NOMO-1 treated with DMSO at 0.1 percent for 48 hours (cell line): ENCODE measurements around the gene HYDIN.

Source experiments
- DNase-seq: peaks from one replicate; lab custom pipeline; 2025; ENCODE audit not compliant: unreplicated experiment; lab: John Stamatoyannopoulos, UW

The HYDIN gene

DNA sequence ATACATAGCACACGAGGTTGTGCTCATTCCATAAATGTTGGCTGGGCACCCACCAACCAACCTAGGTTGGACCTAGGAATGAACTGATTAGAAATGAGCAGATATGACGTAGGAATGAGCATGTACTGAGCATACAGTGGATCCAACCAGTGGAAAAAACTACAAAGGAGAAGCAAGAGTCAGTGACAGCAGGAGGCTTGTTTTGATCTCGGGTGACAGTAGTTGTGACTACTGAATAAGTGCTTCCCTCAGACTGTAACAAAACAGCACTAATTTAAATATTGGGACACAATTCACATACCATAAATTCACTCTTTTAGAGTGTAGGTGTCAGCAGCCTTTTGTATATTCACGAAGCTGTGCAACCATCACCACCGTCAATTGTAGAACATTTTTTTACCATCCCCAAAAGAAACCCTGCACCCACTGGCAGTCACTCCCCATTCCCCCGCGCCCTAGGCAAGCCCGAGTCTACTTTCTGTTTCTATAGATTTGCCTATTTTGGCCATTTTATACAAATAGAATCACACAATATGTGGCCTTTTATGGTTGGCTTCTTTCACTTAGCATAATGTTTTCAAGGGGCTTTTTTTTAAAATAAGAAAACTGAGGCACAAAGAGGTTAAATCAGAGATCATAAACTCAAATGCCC lies 436.5 kb downstream of the HYDIN start:
- no peak for DNase-seq

DNA sequence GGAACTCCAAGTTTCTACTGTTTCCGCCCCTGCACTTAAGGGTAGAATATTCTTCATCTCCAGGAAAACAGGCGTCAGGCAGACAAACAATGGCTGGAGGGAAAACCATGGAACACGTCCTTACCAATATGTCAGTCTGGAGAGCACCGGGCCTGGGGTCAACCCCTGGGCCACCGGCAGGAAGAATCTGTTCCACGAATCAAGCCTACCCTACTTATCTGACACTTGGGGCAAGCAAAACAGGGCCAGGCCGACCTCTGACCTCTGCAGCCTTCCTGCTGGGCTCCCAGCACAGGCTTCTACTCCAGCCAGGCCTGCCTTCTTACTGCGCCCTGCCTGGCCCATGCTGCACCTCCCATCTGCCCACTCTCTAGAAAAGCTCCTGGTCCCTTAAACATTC lies 439.7 kb downstream of the HYDIN start:
- no peak for DNase-seq

DNA sequence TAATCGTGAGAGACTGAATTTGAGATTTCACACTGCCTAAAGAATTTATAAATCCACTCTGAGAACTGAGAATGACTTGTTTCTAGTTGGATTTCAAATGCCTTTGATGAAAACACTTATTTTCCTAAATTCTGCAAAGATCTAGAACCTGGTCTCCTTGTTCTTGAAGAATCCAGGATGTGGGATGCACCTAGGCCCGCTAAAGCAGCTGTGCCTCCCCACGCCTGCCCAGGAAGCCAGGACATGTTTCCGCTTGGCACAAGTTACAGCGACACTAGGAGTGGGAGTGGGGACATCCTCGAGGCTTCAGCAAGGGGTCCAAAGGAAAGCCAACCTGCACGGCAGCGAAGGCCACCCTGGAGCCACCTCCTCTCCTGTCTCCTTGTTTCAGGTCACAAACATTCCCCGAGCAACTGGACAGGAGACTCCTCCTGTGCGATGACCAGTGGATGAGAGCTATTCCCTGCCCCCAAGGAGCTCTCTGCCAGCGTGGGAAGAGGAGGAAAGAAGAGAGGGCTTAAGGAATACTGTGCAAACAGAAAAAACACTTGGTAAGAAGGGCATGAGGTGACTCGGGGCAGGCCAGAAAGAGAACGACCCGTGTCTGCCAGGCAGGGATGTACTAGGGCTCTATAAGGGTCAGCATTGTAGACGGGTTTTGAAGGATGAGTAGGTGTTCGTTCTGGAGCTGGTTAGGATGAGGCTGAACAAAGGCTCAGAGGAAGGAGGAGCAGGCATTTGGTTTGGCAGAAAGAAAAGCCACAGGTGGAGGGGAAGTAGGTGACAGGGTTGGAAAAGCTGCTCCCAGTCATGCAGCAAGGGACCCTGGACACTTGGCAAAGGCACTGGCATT lies 440.7 kb downstream of the HYDIN start:
- no peak for DNase-seq

DNA sequence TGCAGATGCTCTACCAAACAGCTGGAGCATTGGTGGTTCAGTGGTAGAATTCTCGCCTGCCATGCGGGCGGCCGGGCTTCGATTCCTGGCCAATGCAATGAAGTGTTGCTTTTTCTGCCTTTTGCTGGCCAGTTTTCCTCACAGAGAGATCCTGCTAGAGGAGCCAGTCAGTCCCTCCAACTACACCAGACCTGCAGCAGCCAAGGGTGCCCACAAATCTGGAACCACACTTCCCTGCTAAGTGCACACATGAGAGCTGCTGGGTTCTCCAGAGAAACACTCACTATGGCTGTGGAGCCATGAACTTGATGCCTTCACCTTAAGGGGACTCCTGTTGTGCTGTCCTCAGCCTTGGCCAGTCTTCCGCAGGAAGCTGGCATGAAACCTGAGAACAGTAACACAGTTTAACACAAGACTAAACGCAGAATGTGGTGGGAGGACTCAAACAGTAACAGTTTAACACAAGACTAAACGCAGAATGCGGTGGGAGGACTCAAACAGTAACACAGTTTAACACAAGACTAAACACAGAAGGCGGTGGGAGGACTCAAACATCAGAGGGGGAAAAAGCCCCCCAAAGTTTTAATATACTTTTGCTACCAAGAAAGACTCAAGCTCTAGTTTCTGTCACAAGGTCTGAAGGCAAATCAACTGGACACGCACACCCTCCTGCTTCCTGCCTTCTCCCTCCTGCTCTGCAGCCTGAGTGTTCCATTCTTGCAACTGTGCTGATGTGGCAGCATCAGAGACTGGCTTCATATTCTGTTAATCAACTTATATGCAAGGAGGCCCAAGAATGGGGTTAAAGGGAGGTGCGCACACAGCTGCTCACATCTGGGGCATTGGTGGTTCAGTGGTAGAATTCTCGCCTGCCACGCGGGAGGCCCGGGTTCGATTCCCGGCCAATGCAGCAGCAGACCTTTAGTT lies 441.6 kb downstream of the HYDIN start:
- DNase-seq: no peak

DNA sequence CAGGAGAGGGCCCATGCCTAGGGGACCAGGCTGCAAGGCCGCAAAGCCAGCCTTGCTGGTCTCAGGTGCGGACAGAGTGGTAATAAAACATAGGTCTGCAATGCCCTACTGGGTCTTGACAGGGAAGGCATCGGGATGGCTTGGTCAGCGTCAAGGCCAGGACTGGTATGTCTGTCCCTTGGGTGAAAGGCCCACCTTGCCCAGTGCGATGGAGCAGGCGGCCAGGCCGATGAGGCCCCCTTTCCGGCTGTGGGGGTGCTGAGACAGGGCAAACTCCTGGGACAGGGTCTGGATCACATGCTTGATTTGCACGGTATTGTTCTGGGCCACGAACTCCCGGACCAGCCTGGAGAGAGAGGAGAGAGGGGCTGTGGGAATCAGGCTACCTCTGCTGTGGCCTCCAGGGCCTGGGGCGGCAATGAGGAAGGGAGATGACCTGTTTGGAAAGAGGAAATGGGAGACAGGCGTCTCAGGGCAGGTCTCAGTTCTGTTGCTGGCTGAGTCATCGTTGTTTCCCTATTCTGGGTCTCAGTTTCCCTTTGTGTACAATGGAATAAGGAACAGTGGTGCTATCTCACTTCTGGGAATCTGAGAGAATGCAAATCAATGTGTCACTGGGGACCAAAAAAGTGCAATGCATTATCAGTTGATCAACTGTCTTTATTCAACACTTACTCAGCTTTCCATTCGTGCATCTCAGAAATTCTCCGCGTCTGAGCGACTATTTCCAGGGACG lies 444.3 kb downstream of the HYDIN start:
- DNase-seq: no peak

DNA sequence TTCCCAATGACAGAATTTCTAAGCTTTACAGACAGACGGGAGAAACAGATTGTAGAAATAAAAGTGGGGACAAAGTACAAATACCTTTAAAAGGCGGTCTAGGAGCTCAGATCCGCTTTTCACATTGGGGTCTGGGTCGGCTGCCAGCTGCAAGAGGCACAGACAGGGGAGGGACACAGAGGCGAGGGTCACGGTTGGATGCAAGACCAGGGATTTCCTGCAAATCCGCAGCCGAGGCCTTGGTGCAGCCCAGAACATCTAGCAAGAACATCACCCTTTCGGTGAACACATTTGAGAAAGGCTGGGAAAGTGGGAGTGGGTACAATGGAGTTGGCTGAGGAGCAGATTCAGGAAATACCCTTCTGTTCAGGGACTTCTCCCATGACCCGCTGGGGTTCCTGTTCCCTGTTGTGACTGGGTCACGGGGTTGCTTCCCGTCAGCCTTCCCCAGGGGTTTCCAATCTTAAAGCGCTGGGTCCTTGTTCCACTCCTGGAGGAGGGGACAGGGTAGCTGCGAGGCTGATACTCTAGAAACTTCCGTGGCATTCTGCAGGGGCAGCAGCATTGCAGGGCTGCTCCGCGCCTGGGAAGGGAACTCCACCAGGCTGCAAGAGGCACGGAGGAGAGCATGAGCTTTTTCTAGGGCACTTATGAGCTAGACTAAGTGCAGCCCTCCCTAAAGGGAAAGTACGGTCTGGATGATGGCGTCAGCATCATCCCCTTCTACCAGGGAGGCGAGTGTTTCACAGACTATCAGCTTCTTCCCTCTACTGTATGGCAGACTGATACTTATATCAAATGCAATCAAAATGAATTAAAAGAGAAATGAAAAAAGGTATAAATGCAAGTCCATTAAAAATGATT lies 445.6 kb downstream of the HYDIN start:
- no peak for DNase-seq

DNA sequence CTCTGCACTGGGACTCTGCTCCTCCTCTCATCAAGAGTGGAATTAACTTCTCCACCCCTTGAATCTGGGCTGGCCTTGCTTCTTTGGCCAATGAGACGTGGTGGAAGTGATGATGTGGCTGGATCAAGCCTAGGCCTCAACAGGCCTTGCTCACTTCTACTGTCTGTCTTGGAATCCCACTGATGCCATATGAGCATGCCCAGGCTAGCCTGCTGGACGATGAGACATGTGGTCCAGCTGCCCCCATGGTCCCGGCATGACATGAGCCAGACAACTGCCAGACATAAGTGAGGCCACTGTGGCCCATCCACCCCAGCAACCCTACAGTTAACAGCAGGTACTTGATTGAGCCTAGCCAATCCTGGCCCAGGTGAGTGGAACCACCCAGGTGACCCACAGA lies 448.3 kb downstream of the HYDIN start:
- no peak for DNase-seq

DNA sequence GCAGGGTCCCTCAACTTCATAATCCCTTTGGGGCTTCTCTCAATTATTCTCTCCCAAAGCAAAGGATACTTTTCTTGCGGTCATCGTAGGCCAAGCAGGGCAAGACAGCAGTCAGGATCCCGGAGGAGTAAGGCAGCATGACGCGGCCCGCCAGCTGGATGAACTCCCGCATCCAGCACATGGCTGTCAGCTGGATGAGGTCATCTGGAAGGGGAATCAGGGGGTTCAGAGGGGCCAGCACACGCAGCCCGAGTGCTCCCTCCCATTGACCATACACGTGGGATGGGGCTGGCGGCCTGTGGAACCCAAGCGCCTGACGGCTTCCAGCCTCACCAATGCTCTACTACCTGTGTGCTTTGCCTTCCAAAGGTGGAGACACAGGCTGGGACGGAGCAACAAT lies 448.7 kb downstream of the HYDIN start:
- DNase-seq: no peak

DNA sequence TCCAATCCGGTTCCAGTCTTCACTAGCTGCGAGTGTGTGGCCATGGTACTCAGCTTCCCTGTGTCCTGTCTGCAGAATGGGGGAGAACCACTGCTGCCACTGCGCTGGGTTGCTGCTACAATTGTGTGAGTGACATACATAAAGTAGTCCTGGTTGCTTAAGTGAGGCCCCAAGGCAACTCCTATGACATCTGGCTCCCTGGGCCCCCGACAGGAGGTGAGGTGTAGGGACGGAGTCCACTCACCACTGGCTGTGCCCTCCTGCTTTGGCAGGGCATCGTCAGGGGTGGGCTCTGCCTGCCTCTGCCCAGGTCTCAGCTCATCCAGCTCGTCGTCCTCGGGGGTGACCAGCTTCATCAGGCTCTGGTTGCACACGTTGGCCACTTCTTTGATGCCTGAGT lies 450.0 kb downstream of the HYDIN start:
- DNase-seq: no peak

DNA sequence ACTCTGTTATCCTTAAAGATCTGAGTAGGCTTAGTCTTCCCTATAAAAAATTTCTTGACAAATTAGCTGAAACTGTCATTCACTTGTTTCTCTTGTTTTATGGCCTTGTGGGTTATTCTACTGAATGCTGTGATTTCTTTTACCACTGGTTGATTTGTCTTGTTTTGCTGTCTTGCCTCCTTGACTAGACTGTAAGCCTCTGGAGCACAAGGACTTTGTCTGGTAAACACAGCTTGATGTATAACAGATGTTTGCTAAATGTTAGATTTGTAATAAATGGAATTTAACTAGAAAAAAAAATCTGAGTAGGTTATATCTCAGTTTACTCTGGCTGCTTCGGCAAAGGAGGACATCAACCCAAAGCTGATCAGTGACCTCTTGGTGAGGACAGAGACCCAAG lies 451.2 kb downstream of the HYDIN start:
- DNase-seq: no peak

DNA sequence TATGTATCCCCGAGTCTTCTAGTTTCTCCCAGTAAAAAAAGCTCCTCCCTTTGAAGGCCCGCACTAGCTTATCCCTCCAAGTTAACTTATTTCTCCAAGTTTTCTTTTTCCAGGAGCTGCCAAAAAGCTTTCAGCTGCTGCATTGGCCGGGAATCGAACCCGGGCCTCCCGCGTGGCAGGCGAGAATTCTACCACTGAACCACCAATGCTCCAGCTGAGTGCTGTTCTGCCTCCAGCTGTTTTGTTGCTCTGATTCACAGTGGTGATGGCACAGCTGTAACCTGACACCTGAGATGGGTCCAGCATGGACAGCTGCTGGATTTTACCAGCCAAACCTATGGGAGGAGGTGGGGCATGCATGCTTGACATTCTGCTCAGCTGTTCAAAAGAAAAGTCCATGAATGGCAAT lies 451.6 kb downstream of the HYDIN start:
- DNase-seq: no peak

DNA sequence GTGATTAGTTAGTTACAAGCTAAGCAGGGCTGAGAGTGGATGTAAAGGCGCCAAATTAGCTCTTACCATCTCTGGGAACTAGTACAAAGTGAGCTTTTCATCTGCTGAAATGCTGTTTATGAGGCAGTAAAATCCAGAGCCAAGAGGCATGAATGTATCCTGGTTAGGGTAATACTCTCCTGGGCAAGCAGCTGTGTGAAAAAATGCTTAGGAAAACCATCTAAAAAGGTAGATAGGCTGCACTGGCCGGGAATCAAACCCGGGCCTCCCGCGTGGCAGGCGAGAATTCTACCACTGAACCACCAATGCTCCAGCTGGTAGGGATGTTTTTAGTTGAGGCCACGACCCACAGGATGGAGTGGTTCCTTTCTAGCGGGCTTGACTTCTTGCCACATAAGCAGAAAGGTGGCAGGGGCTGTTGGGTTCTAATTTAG lies 452.5 kb downstream of the HYDIN start:
- no peak for DNase-seq

DNA sequence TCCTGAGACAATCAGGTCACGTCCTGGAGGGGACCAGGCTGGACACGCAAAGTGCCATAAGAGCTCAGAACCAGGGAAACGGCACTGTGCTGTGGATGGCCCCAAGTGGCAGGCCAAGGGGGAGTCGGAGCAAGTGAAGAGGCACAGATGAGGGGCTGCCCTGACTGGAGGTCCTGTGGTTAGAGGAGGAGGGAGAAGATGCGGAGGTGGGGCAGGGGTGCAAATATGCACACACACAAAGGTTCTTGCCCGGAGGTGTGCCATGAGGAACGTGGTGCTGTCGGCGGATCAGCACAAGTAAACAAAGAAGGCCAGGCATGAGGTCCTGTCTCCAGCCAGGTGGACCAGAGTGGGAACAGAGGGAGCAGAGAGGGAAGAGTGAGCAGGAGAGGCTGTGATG lies 453.0 kb downstream of the HYDIN start:
- DNase-seq: no peak

DNA sequence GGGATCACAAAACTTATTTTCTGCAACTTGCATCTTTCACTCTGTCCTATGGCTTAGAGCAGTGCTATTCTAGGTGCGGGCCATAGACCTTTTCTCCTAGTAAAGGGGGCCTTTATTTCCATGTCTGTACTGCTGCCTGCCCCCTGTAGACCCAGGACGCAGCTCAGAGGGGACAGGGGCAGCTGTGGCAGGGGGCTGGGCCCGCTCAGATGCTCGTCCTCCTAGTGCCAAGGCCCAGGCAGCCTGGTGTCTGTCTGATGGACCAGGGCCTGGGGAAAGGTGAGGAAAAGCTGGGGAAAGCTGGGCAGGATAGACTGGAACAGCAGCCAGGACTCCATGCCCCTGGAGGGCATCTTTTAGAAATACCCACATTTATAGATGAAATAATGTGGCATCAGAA lies 455.1 kb downstream of the HYDIN start:
- DNase-seq: no peak

DNA sequence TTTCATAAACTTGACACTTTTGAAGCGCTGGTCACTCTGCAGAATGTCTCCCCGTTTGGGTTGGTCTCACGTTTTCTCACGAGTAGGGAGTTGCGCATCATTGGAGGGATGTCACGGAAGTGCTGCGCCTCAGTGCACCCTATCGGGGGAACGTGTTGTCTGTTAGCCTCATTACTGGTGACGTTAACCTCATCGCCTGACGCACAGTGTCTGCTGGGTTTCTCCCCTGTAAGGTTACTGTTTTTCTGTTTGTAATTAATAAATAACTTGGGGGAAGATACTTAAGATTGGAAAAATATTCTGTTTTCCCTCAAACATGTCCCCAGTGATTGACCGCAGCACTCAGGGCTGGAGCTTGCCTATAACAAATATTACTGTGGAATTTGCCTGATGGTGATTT lies 456.3 kb downstream of the HYDIN start:
- DNase-seq: no peak

DNA sequence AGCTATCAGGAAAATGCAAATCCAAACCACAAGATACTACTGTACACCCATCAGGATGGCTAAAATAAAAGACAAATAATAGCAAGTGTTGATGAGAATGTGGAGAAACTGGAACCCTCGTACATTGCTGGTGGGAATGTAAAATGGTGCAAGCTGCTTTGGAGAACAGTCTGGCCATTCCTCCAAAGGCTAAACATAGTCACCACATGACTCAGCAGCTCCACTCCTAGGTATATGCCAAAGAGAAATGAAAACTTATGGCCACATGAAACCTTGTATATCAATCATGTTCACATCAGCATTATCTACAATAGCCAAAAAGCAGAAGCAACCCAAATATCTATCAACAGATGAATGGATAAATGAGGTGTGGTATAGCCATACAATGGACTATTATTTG lies 458.0 kb downstream of the HYDIN start:
- no peak for DNase-seq

DNA sequence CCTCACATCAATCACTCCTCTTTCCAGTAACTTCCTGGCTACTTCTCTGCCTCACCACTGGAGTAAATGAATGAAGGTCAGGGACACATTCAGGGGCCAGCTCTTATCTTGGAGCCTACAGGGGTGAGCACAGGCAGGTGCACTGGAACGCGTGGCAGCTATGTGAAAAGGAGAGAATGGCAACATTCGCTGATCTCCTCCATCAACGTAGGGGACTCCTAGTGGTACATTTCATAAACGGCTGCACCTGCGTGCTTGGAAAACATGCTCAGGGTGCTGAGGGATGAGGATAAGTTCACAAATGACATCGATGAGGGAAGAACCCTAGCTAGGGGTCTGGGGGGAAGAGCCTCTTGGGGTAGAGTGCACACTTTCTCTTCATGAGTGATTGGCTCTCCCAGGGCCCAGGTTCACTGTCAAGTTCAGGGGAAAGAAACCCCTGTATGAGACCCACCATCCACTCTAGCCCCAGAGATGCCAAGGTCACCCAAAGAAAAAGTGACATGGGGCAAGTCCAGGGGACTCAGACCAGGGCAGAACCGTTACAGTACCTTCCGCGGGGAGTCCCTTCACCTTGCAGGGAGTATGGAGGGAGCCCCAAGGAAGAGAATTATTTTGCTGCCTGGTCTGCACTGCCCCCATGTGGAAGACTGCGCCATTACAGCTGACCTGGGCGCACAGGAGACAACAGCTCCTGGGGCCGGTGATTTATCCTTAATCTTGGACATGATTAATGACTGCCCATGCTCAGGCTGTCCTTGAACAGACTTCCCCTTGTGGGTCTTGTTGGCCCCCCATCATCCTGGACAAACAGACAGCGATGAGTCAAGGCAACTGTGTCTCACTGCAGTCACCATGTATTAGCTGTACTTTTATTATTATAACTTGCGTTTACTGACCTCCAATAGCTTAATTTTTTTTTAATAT lies 459.6 kb downstream of the HYDIN start:
- DNase-seq: peak; percentile 19

DNA sequence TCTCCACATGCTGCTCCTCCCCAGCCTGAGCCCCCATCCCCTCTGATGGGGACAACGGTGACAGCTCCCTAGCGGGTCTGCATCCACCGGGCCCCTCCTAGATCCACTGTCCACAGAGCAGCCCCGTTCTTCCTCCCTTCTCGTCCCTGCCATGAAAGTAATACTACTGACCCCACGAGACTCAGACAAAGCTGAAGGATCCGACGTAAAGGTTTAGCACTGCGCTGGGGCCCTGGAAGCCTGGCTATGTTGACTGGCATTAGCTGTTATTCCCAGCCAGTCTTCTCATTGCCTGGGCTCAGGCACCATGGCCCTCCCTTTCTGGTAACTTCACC lies 460.3 kb downstream of the HYDIN start:
- no peak for DNase-seq

DNA sequence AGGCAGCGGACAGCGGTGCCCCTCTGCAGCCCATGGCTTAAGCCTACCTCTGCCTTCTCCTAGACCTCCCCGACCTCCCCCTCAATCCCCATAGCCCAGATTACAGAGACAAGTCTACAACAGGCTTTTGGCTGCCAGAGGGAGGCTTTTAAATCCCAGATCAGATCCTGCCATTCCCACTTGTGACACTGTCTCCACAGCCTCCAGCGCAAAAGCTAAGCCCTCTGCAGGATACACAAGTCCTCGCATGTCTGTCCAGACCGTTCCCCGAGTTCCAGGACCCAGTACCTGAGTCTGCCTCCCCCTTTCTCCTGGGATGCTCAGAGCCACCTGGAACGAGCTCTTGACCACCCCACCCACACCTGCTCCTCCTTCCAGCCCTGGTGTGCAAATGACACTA lies 460.8 kb downstream of the HYDIN start:
- no peak for DNase-seq
